B cell (primary cell): Measurements from ENCODE around the gene MEGF11. TPM values are rescaled to one million over a fixed set of nuclear protein-coding genes. Genes with fewer than 3 reads are reported as not detected.

ENCODE experiments used
- ATAC-seq: fragments of 200-7000 bp; cut with Tn5 transposase; one replicate; pipeline ENCODE4 v1.10.0; 2021; ENCODE audit warnings: low read depth, mild to moderate bottlenecking, moderate number of reproducible peaks, moderate library complexity
- CTCF ChIA-PET: fragments of 350-600 bp; sonication (Branson Sonifier 250); formaldehyde crosslinking; loops from one replicate; lab custom pipeline; 2021; ENCODE audit warnings: antibody characterized with exemption, inconsistent platforms; lab: Charles Lee
- POLR2A ChIA-PET: fragments of 350-600 bp; sonication (Branson Sonifier 250); formaldehyde crosslinking; loops from one replicate; lab custom pipeline; 2021; ENCODE audit warnings: antibody characterized with exemption; lab: Charles Lee
- DNase-seq: peaks from one replicate; pipeline ENCODE4 v3.0.0; 2013
- H2AFZ ChIP-seq: 2 replicates; pipeline ENCODE4 v1.6.1; 2012; ENCODE audit warnings: mild to moderate bottlenecking, low read depth, low read length; ENCODE audit not compliant: insufficient read depth, poor library complexity, severe bottlenecking
- H3K27ac ChIP-seq, 2 donors: 1 replicate in 1 of 2; 2 replicates in 1 of 2; pipeline ENCODE4 v1.5.1; 2012 to 2013; ENCODE audit warnings: low read length in 2 of 2, mild to moderate bottlenecking in 2 of 2, moderate library complexity in 1 of 2
- H3K27me3 ChIP-seq, 4 experiments: fragments of 200-600 bp in 1 of 4; sonication (generic) in 1 of 4; replicated peaks in 1 of 4; 1 replicate in 2 of 4; 2 replicates in 2 of 4; pipeline versions ENCODE4 v1.6.1 to v1.7.0; 2013 to 2016; ENCODE audit warnings: low read length in 3 of 4, mild to moderate bottlenecking in 2 of 4, mixed read lengths in 1 of 4, moderate library complexity in 1 of 4; ENCODE audit not compliant: insufficient read depth in 4 of 4, control insufficient read depth in 3 of 4; ENCODE audit errors: control extremely low read depth in 1 of 4
- H3K36me3 ChIP-seq, 2 experiments: replicated peaks in 1 of 2; 1 replicate in 1 of 2; 2 replicates in 1 of 2; pipeline versions ENCODE4 v1.6.1 to v1.7.1; 2013; ENCODE audit warnings: low read length in 1 of 2; ENCODE audit not compliant: insufficient read depth in 2 of 2, control insufficient read depth in 1 of 2; ENCODE audit errors: control extremely low read depth in 1 of 2, extremely low read depth in 1 of 2
- H3K4me1 ChIP-seq, 2 donors: fragments of 200-600 bp in 1 of 2; sonication (generic) in 1 of 2; 1 replicate in 1 of 2; 2 replicates in 1 of 2; pipeline versions ENCODE4 v1.5.1 to v1.6.1; 2013 to 2017; ENCODE audit warnings: low read length in 2 of 2; ENCODE audit not compliant: control insufficient read depth in 2 of 2, insufficient read depth in 2 of 2
- H3K4me2 ChIP-seq: replicated peaks from 2 replicates; pipeline ENCODE3; 2012; ENCODE audit warnings: mild to moderate bottlenecking, low read depth, low read length; ENCODE audit not compliant: poor library complexity, severe bottlenecking
- H3K4me3 ChIP-seq, 5 experiments: fragments of 200-600 bp in 1 of 5; sonication (generic) in 1 of 5; 1 replicate in 3 of 5; 2 replicates in 2 of 5; pipeline versions ENCODE4 v1.5.1 to v1.7.0; 2011 to 2016; ENCODE audit warnings: low read length in 4 of 5, mild to moderate bottlenecking in 4 of 5, low read depth in 2 of 5, control low read depth in 1 of 5, moderate library complexity in 1 of 5; ENCODE audit not compliant: insufficient read depth in 1 of 5; ENCODE audit errors: control extremely low read depth in 1 of 5, extremely low read depth in 1 of 5
- H3K79me2 ChIP-seq: fragments of 200-600 bp; sonication (generic); one replicate; pipeline ENCODE4 v1.6.0; 2016; ENCODE audit warnings: low read length; ENCODE audit not compliant: control insufficient read depth, insufficient read depth
- H3K9ac ChIP-seq: fragments of 200-600 bp; sonication (generic); 2 replicates; pipeline ENCODE4 v1.6.1; 2017; ENCODE audit warnings: mild to moderate bottlenecking, low read length, moderate library complexity
- H3K9me3 ChIP-seq, 3 donors: one replicate each; pipeline versions ENCODE4 v1.6.1 to v1.7.1; 2013; ENCODE audit warnings: low read length in 2 of 3; ENCODE audit not compliant: control insufficient read depth in 2 of 3, insufficient read depth in 1 of 3; ENCODE audit errors: control extremely low read depth in 1 of 3
- H4K20me1 ChIP-seq: 2 replicates; pipeline ENCODE4 v1.6.0; 2012; ENCODE audit warnings: mild to moderate bottlenecking, low read length; ENCODE audit not compliant: insufficient read depth, control insufficient read depth, poor library complexity, severe bottlenecking
- H3K27ac Mint-ChIP-seq: one replicate; pipeline ENCODE4 v1.8.0; 2021; ENCODE audit warnings: mixed read lengths
- H3K27me3 Mint-ChIP-seq: one replicate; pipeline ENCODE4 v1.8.0; 2021; ENCODE audit warnings: mixed read lengths
- H3K4me1 Mint-ChIP-seq: one replicate; pipeline ENCODE4 v1.8.0; 2021; ENCODE audit warnings: mixed read lengths
- H3K4me3 Mint-ChIP-seq: one replicate; pipeline ENCODE4 v1.8.0; 2021; ENCODE audit warnings: mixed read lengths
- H3K9me3 Mint-ChIP-seq: one replicate; pipeline ENCODE4 v1.8.0; 2022; ENCODE audit warnings: mixed read lengths; ENCODE audit not compliant: insufficient read depth
- CTCF ChIP-seq: fragments of 200-600 bp; IDR thresholded peaks from one replicate; pipeline ENCODE4 v1.8.0; 2022; ENCODE audit warnings: antibody characterized with exemption, mild to moderate bottlenecking
- EZH2 ChIP-seq: IDR thresholded peaks from 2 replicates; pipeline ENCODE4 v1.6.1; 2012; ENCODE audit warnings: borderline replicate concordance, low read depth, mild to moderate bottlenecking, moderate library complexity, low read length; ENCODE audit not compliant: insufficient read depth, poor library complexity, severe bottlenecking
- WGBS: methylation state at CpG from one replicate; pipeline ENCODE4 v1.1.5; 2013; ENCODE audit warnings: missing lambda C conversion rate; ENCODE audit not compliant: insufficient coverage; 5-methylcytosine and 5-hydroxymethylcytosine counted together
- intact Hi-C: fragments of 100-400 bp; cut with micrococcal nuclease; formaldehyde crosslinking; loops from one replicate; pipeline ENCODE4 v1.10.0; 2022
- polyA plus RNA-seq: library from polyadenylated mRNA; depleted of rRNA; stranded (reverse); fragments of >200 nt; gene quantifications from 2 replicates; pipeline ENCODE4 v1.2.3, GENCODE V29; 2012
- total RNA-seq, 2 donors: library from RNA; stranded (reverse); fragments of 120-200 nt in 1 of 2; gene quantifications; 1 replicate in 1 of 2; 2 replicates in 1 of 2; pipeline versions ENCODE4 v1.2.3 to v1.2.4, GENCODE V29; 2013 to 2022

MEGF11 gene
- total and polyA plus RNA-seq, 2 donors (not counting 1 experiment from before 2014, with no cell fraction given), result 0.04 to 0.34 TPM

- Histone ChIP-seq H3K79me2 (no peaks in the 10 kb centered on the region), H2AFZ (no peak overlapping the region), H3K27me3 (no peaks in the 10 kb centered on the region), H3K4me3 (no peak overlapping the region), H3K36me3 (no peaks in the 10 kb centered on the region), H4K20me1 (no peaks in the 10 kb centered on the region), H3K4me2 (no peak overlapping the region), H3K9ac (no peak overlapping the region), H3K4me1 (no peaks in the 10 kb centered on the region), H3K9me3 (peaks cover 0 to 5% (median 0%) of the 10 kb centered on the region in 3 donors), H3K27ac (no peak overlapping the region)
- Mint-ChIP-seq H3K4me1 (no peaks in the 10 kb centered on the region), H3K27ac (no peak overlapping the region), H3K9me3 (no peaks in the 10 kb centered on the region), H3K27me3 (peaks cover 13% of the 10 kb centered on the region), H3K4me3 (no peak overlapping the region)
- TF ChIP-seq EZH2, result no peak
- TF ChIP-seq CTCF, result no peak
- ATAC-seq (no peak), DNase-seq (no peak)
- intact Hi-C loops, result no loop called here
- ChIA-PET CTCF (no interaction called here), POLR2A (no interaction called here)
- 97% methylated on average over 10 of the region's 10 CpGs for WGBS
Observed at GRCh38 chr15:66225656-66226274, 27.8 kb downstream of the MEGF11 start.

DNA sequence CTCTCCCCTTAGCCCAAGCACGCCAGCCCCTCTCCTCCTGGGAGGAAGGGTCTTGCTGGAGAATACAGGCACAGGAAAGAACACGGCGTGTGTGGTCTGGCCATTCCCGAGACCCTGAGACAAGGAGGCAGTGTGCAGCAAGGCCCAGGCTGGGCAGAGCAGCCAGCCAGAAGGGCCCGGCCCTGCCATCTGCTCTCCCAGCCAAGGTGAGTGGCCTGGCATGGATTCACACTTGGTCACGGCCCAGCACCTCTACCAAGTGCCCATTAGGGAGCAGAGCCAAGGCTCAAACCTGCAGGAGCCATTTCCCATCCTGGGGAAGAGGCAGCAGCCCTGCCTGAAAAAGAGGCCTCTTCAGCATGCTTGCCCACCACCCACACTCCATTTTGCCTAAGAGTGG is 28.6 kb downstream of the MEGF11 start:
- Histone ChIP-seq H3K36me3 (no peaks in the 10 kb centered on the region), H3K4me3 (no peak overlapping the region), H3K4me2 (no peak overlapping the region), H3K9ac (no peak overlapping the region), H3K79me2 (no peaks in the 10 kb centered on the region), H3K9me3 (peaks cover 0 to 5% (median 0%) of the 10 kb centered on the region in 3 donors), H2AFZ (no peak overlapping the region), H4K20me1 (no peaks in the 10 kb centered on the region), H3K27ac (no peak overlapping the region), H3K27me3 (no peaks in the 10 kb centered on the region), H3K4me1 (no peaks in the 10 kb centered on the region)
- POLR2A ChIA-PET, result no interaction called here
- no peak for DNase-seq
- TF ChIP-seq EZH2 (no peak), CTCF (no peak)
- CTCF ChIA-PET, result no interaction called here
- no peak for ATAC-seq
- Mint-ChIP-seq H3K4me1 (no peaks in the 10 kb centered on the region), H3K27ac (no peak overlapping the region), H3K27me3 (peaks cover 18% of the 10 kb centered on the region), H3K9me3 (no peaks in the 10 kb centered on the region), H3K4me3 (no peak overlapping the region)
- 88% methylated on average over 6 of the region's 6 CpGs for WGBS
- intact Hi-C loops, result no loop called here
